OCI-LY3 (cell line): Measurements from ENCODE around the gene LYSMD4.

Source experiments
- H2AFZ ChIP-seq: fragments of 200-600, 300-600 bp; shearing (Covaris generic); 2 replicates; pipeline ENCODE4 v1.6.0; 2014; ENCODE audit warnings: antibody characterized with exemption, low read depth, low read length
- H3K27ac ChIP-seq: fragments of 200-600, 300-600 bp; sonication (generic); 2 replicates; pipeline ENCODE4 v1.5.1; 2014; ENCODE audit warnings: mild to moderate bottlenecking, low read length, moderate library complexity, mixed read lengths
- H3K27me3 ChIP-seq: fragments of 200-600, 300-600 bp; sonication (generic); 2 replicates; pipeline ENCODE4 v1.6.1; 2014; ENCODE audit warnings: low read depth, low read length, mixed read lengths
- H3K36me3 ChIP-seq: fragments of 200-600, 300-600 bp; sonication (generic); replicated peaks from 2 replicates; pipeline ENCODE3; 2014; ENCODE audit warnings: low read depth, low read length, mixed read lengths
- H3K4me1 ChIP-seq: fragments of 300-600, 200-600 bp; sonication (generic); 2 replicates; pipeline ENCODE4 v1.6.1; 2014; ENCODE audit warnings: low read length, mixed read lengths
- H3K4me2 ChIP-seq: fragments of 200-600, 300-600 bp; sonication (generic); 2 replicates; pipeline ENCODE4 v1.6.1; 2014; ENCODE audit warnings: low read length, mixed read lengths
- H3K4me3 ChIP-seq: fragments of 300-600, 200-600 bp; sonication (generic); 2 replicates; pipeline ENCODE4 v1.5.1; 2014; ENCODE audit warnings: antibody characterized with exemption, mild to moderate bottlenecking, low read length, moderate library complexity
- H3K79me2 ChIP-seq: fragments of 300-600, 200-600 bp; shearing (Covaris generic); 2 replicates; pipeline ENCODE4 v1.6.1; 2014; ENCODE audit warnings: mild to moderate bottlenecking, low read length, mixed read lengths
- H3K9ac ChIP-seq: fragments of 300-600, 200-600 bp; shearing (Covaris generic); 2 replicates; pipeline ENCODE4 v1.6.0; 2014; ENCODE audit warnings: mild to moderate bottlenecking, low read length, moderate library complexity
- H3K9me3 ChIP-seq: fragments of 200-600, 300-600 bp; shearing (Covaris generic); 2 replicates; pipeline ENCODE4 v1.6.1; 2014; ENCODE audit warnings: low read length, mixed read lengths; ENCODE audit not compliant: insufficient read depth
- H4K20me1 ChIP-seq: fragments of 200-600, 300-600 bp; sonication (generic); 2 replicates; pipeline ENCODE4 v1.6.1; 2016; ENCODE audit warnings: low read length, mixed read lengths; ENCODE audit not compliant: insufficient read depth
- EZH2phosphoT487 ChIP-seq: fragments of 200-600 bp; shearing (Covaris generic); IDR thresholded peaks from 2 replicates; pipeline ENCODE4 v1.6.1; 2018; ENCODE audit warnings: antibody characterized with exemption, mixed run types, low read depth
- TF ChIP-seq, protein P1 (sequence below): fragments of 200-600, 300-600 bp; sonication (generic); IDR thresholded peaks from 2 replicates; pipeline ENCODE4 v1.5.1; 2014; ENCODE audit warnings: antibody characterized with exemption, low read length, low read depth

The LYSMD4 gene

DNA sequence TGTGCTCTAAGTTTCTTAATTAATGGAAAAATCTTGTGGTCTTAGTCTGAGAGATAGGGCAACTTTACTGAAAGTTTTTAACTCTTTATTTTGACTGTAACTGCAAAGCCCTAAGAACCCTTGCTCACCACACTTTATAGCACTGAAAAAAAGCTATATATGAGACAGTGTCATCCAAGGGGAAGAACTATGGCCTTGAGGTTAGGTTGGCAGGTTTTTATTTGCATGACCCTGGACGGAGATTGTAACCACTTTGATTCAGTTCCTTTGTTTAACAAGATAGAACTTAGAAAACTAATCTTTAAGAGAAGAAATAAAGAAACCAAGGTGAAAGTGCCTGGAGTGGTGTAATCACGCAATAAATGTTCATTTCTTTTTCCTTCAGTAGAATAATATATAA is 30.6 kb upstream of the LYSMD4 start:
- Histone ChIP-seq H4K20me1 (no peaks in the 10 kb centered on the region), H3K4me2 (no peak overlapping the region), H3K4me3 (no peak overlapping the region), H3K27me3 (no peaks in the 10 kb centered on the region), H3K9ac (no peak overlapping the region), H2AFZ (no peak overlapping the region), H3K36me3 (no peaks in the 10 kb centered on the region), H3K9me3 (no peaks in the 10 kb centered on the region), H3K79me2 (no peaks in the 10 kb centered on the region), H3K27ac (no peak overlapping the region), H3K4me1 (no peaks in the 10 kb centered on the region)
- TF ChIP-seq, protein P1, sequence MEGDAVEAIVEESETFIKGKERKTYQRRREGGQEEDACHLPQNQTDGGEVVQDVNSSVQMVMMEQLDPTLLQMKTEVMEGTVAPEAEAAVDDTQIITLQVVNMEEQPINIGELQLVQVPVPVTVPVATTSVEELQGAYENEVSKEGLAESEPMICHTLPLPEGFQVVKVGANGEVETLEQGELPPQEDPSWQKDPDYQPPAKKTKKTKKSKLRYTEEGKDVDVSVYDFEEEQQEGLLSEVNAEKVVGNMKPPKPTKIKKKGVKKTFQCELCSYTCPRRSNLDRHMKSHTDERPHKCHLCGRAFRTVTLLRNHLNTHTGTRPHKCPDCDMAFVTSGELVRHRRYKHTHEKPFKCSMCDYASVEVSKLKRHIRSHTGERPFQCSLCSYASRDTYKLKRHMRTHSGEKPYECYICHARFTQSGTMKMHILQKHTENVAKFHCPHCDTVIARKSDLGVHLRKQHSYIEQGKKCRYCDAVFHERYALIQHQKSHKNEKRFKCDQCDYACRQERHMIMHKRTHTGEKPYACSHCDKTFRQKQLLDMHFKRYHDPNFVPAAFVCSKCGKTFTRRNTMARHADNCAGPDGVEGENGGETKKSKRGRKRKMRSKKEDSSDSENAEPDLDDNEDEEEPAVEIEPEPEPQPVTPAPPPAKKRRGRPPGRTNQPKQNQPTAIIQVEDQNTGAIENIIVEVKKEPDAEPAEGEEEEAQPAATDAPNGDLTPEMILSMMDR = no peak
- TF ChIP-seq EZH2phosphoT487 = no peak

DNA sequence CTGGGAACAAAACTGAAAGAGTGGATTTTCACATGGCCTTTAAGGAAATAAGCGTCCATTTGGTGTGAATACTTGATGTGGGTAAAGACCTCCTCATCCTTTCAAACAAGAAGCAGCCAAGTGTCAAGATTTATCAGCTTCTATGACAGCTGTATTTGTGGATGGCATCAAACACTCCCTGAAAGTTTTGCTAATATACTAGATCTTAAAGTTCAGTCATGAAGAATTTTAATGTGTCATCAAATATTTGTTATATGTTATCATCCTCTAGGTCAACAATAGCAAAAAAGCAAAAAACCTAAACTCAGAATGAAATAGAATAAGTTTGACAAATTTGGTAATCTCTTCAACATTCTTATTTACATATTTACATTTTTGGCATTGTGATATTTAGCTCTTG is 29.1 kb upstream of the LYSMD4 start:
- H3K4me1 ChIP-seq = no peaks in the 10 kb centered on the region
- H3K36me3 ChIP-seq = no peaks in the 10 kb centered on the region
- no peak overlapping the region for H3K27ac ChIP-seq
- H3K4me3 ChIP-seq = no peak overlapping the region
- H3K79me2 ChIP-seq = no peaks in the 10 kb centered on the region
- no peak for TF ChIP-seq EZH2phosphoT487
- TF ChIP-seq, protein P1 = no peak
- no peak overlapping the region for H2AFZ ChIP-seq
- no peaks in the 10 kb centered on the region for H3K27me3 ChIP-seq
- no peaks in the 10 kb centered on the region for H4K20me1 ChIP-seq
- H3K9me3 ChIP-seq = no peaks in the 10 kb centered on the region
- H3K9ac ChIP-seq = no peak overlapping the region
- no peak overlapping the region for H3K4me2 ChIP-seq

DNA sequence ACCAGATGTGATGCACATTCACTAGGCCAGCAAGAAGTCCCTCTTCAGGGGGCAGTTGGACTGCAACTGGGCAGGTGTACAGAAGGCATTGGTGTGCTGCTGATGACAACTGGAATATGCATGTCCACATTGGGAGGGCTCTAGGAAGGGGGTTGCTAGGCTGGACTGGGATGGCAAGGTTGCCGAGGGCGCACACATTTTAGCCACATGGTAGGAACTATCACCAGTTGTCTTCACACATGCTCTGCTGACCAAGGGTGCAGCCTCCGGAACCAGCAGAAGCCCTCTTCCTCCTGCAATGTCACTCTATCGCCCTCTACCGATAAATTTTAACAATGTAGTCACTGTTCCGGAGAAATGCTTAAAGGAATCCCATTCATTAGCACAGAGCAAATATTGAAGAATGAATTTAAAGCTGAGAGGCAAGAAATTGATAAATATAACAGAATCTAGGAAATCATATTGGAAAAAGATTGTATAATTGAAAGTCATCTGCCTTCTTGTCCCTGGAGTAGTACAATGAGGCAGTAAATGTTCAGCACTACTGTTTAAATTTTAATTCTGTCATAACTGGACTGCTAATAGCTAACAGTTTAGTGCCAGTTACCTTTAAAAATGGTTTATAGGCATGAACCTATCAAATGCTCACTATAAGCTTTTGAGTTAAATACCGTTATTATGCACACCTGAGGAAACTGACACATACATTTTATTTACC is 22.6 kb upstream of the LYSMD4 start:
- Histone ChIP-seq H3K9me3 (no peaks in the 10 kb centered on the region), H3K36me3 (no peaks in the 10 kb centered on the region), H4K20me1 (no peaks in the 10 kb centered on the region), H3K4me3 (no peak overlapping the region), H3K79me2 (no peaks in the 10 kb centered on the region), H2AFZ (no peak overlapping the region), H3K27ac (no peak overlapping the region), H3K4me2 (peak overlapping the region; percentile 27), H3K4me1 (no peaks in the 10 kb centered on the region), H3K9ac (no peak overlapping the region), H3K27me3 (no peaks in the 10 kb centered on the region)
- no peak for TF ChIP-seq EZH2phosphoT487
- TF ChIP-seq, protein P1 = peak; percentile 95

DNA sequence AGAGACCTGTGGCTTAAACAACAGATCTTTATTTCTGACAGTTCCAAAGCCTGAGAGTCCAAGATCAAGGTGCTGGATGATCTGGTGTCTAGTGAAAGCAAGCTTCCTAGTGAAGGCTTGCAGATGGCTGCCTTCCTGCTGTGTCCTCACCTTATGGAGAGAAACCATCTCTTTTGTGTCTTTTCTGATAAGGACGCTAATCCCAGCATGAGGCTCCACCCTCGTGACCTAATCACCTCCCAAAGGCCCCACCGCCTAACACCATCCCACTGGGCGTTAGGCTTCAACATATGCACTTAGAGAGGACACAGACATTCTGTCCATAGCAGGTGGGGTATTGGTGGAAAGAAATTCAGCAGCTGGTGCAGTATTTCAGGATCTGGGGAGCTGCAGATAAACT is 19.8 kb upstream of the LYSMD4 start:
- no peak for TF ChIP-seq EZH2phosphoT487
- TF ChIP-seq, protein P1 = no peak
- no peaks in the 10 kb centered on the region for H3K9me3 ChIP-seq
- H3K9ac ChIP-seq = no peak overlapping the region
- H3K4me2 ChIP-seq = no peak overlapping the region
- no peaks in the 10 kb centered on the region for H3K4me1 ChIP-seq
- H3K27ac ChIP-seq = no peak overlapping the region
- no peaks in the 10 kb centered on the region for H4K20me1 ChIP-seq
- H2AFZ ChIP-seq = no peak overlapping the region
- H3K36me3 ChIP-seq = no peaks in the 10 kb centered on the region
- no peaks in the 10 kb centered on the region for H3K27me3 ChIP-seq
- no peak overlapping the region for H3K4me3 ChIP-seq
- H3K79me2 ChIP-seq = no peaks in the 10 kb centered on the region
